HEK293 (cell line): ENCODE measurements around the gene ALAD.

Experiments used
- AEBP2 ChIP-seq: fragments of 450-650 bp; formaldehyde crosslinking; IDR thresholded peaks from 2 replicates; pipeline ENCODE4 v1.5.1; 2016; ENCODE audit warnings: missing biosample characterization, missing genetic modification characterization, borderline replicate concordance
- BCL11B ChIP-seq: fragments of 450-650 bp; formaldehyde crosslinking; IDR thresholded peaks from 2 replicates; pipeline ENCODE4 v1.5.1; 2016; ENCODE audit warnings: low read depth, missing biosample characterization, missing genetic modification characterization
- EGR2 ChIP-seq: fragments of 450-650 bp; formaldehyde crosslinking; IDR thresholded peaks from 2 replicates; pipeline ENCODE4 v1.5.1; 2016; ENCODE audit warnings: low read depth, missing biosample characterization, missing genetic modification characterization
- GLIS2 ChIP-seq: fragments of 450-650 bp; formaldehyde crosslinking; IDR thresholded peaks from 2 replicates; pipeline ENCODE4 v1.5.1; 2016; ENCODE audit warnings: missing biosample characterization, missing genetic modification characterization
- HIC1 ChIP-seq: fragments of 450-650 bp; formaldehyde crosslinking; IDR thresholded peaks from 2 replicates; pipeline ENCODE4 v1.5.1; 2016; ENCODE audit warnings: missing biosample characterization, missing genetic modification characterization
- IKZF3 ChIP-seq: fragments of 450-650 bp; IDR thresholded peaks from 2 replicates; pipeline ENCODE4 v1.5.0; 2018; ENCODE audit warnings: missing biosample characterization, mild to moderate bottlenecking, missing genetic modification characterization, moderate library complexity
- KLF8 ChIP-seq: fragments of 450-650 bp; formaldehyde crosslinking; IDR thresholded peaks from 2 replicates; pipeline ENCODE4 v1.5.1; 2016; ENCODE audit warnings: missing biosample characterization, missing genetic modification characterization
- RBAK ChIP-seq: fragments of 450-650 bp; formaldehyde crosslinking; IDR thresholded peaks from 2 replicates; pipeline ENCODE4 v1.5.1; 2016; ENCODE audit warnings: missing biosample characterization, missing genetic modification characterization
- SP2 ChIP-seq: fragments of 450-650 bp; formaldehyde crosslinking; IDR thresholded peaks from 2 replicates; pipeline ENCODE4 v1.5.1; 2016; ENCODE audit warnings: missing biosample characterization, missing genetic modification characterization
- YY1 ChIP-seq: fragments of 450-650 bp; formaldehyde crosslinking; IDR thresholded peaks from 2 replicates; pipeline ENCODE4 v1.5.1; 2018; ENCODE audit warnings: missing biosample characterization, missing genetic modification characterization
- ZBTB44 ChIP-seq: fragments of 450-650 bp; IDR thresholded peaks from 2 replicates; pipeline ENCODE4 v1.5.1; 2018; ENCODE audit warnings: missing biosample characterization, mild to moderate bottlenecking, missing genetic modification characterization
- ZFHX2 ChIP-seq: fragments of 450-650 bp; formaldehyde crosslinking; conservative IDR thresholded peaks from 2 replicates; pipeline ENCODE4 v1.5.1; 2016; ENCODE audit warnings: missing biosample characterization, missing genetic modification characterization
- ZNF132 ChIP-seq: fragments of 450-650 bp; formaldehyde crosslinking; IDR thresholded peaks from 2 replicates; pipeline ENCODE4 v1.5.1; 2017; ENCODE audit warnings: missing biosample characterization, missing genetic modification characterization, borderline replicate concordance
- ZNF157 ChIP-seq: fragments of 450-650 bp; formaldehyde crosslinking; IDR thresholded peaks from 2 replicates; pipeline ENCODE4 v1.5.1; 2016; ENCODE audit warnings: missing biosample characterization, missing genetic modification characterization
- ZNF175 ChIP-seq: fragments of 450-650 bp; formaldehyde crosslinking; IDR thresholded peaks from 2 replicates; pipeline ENCODE4 v1.5.1; 2016; ENCODE audit warnings: missing biosample characterization, missing genetic modification characterization
- ZNF211 ChIP-seq: fragments of 450-650 bp; formaldehyde crosslinking; IDR thresholded peaks from 2 replicates; pipeline ENCODE4 v1.5.1; 2016; ENCODE audit warnings: low read depth, missing biosample characterization, missing genetic modification characterization
- ZNF324 ChIP-seq: fragments of 450-650 bp; formaldehyde crosslinking; IDR thresholded peaks from 2 replicates; pipeline ENCODE4 v1.5.1; 2016; ENCODE audit warnings: missing biosample characterization, missing genetic modification characterization
- ZNF560 ChIP-seq: fragments of 450-650 bp; formaldehyde crosslinking; IDR thresholded peaks from 2 replicates; pipeline ENCODE4 v1.5.1; 2017; ENCODE audit warnings: missing biosample characterization, missing genetic modification characterization, borderline replicate concordance
- ZNF658 ChIP-seq: fragments of 450-650 bp; formaldehyde crosslinking; IDR thresholded peaks from 2 replicates; pipeline ENCODE4; 2016; ENCODE audit warnings: missing biosample characterization, missing genetic modification characterization
- ZNF664 ChIP-seq: fragments of 450-650 bp; formaldehyde crosslinking; IDR thresholded peaks from 2 replicates; pipeline ENCODE4 v1.5.1; 2016; ENCODE audit warnings: missing biosample characterization, missing genetic modification characterization
- ZNF776 ChIP-seq: fragments of 450-650 bp; formaldehyde crosslinking; IDR thresholded peaks from 2 replicates; pipeline ENCODE4 v1.5.0; 2017; ENCODE audit warnings: missing biosample characterization, missing genetic modification characterization, borderline replicate concordance
- ZNF777 ChIP-seq: fragments of 450-650 bp; formaldehyde crosslinking; IDR thresholded peaks from 2 replicates; pipeline ENCODE4 v1.5.1; 2017; ENCODE audit warnings: missing biosample characterization, missing genetic modification characterization, borderline replicate concordance
- ZNF785 ChIP-seq: fragments of 450-650 bp; formaldehyde crosslinking; IDR thresholded peaks from 2 replicates; pipeline ENCODE4 v1.5.1; 2016; ENCODE audit warnings: missing biosample characterization, missing genetic modification characterization
- TF ChIP-seq, protein P1 (sequence below): fragments of 450-650 bp; formaldehyde crosslinking; IDR thresholded peaks from 2 replicates; pipeline ENCODE4 v1.5.1; 2016; ENCODE audit warnings: missing biosample characterization, missing genetic modification characterization
- TF ChIP-seq, protein P2 (sequence below): fragments of 450-650 bp; formaldehyde crosslinking; IDR thresholded peaks from 2 replicates; pipeline ENCODE4 v1.5.1; 2016; ENCODE audit warnings: missing biosample characterization, missing genetic modification characterization
- TF ChIP-seq, protein P3 (sequence below): fragments of 450-650 bp; formaldehyde crosslinking; conservative IDR thresholded peaks from 2 replicates; pipeline ENCODE4 v1.5.1; 2016; ENCODE audit warnings: low read depth, missing biosample characterization, missing genetic modification characterization

Gene ALAD

GRCh38 chr9:113401027-113401792, at the start of gene ALAD (continued):
- TF ChIP-seq ZNF560 (tag by site-specific recombination), result no peak
- no peak for TF ChIP-seq ZNF324 (tag by site-specific recombination)
- TF ChIP-seq ZBTB44 (tag by site-specific recombination), result no peak
- no peak for TF ChIP-seq ZNF664 (tag by site-specific recombination)
- TF ChIP-seq ZNF785, result no peak
- no peak for TF ChIP-seq ZNF157 (tag by site-specific recombination)
- TF ChIP-seq GLIS2 (tag by site-specific recombination), result peak; percentile 99
- TF ChIP-seq ZNF776, result no peak
- no peak for TF ChIP-seq ZNF211 (tag by site-specific recombination)
- peak; percentile 82; the same call in 1 of the 2 replicates for TF ChIP-seq EGR2 (tag by site-specific recombination)
- TF ChIP-seq YY1 (tag by site-specific recombination), result no peak
- TF ChIP-seq, protein P1, sequence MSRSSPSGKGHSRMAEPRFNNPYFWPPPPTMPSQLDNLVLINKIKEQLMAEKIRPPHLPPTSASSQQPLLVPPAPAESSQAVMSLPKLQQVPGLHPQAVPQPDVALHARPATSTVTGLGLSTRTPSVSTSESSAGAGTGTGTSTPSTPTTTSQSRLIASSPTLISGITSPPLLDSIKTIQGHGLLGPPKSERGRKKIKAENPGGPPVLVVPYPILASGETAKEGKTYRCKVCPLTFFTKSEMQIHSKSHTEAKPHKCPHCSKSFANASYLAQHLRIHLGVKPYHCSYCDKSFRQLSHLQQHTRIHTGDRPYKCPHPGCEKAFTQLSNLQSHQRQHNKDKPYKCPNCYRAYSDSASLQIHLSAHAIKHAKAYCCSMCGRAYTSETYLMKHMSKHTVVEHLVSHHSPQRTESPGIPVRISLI (tag by site-specific recombination), result no peak
- TF ChIP-seq ZNF175 (tag by site-specific recombination), result no peak
- TF ChIP-seq ZFHX2 (tag by site-specific recombination), result peak; percentile 71
- no peak for TF ChIP-seq HIC1 (tag by site-specific recombination)
- TF ChIP-seq, protein P2, sequence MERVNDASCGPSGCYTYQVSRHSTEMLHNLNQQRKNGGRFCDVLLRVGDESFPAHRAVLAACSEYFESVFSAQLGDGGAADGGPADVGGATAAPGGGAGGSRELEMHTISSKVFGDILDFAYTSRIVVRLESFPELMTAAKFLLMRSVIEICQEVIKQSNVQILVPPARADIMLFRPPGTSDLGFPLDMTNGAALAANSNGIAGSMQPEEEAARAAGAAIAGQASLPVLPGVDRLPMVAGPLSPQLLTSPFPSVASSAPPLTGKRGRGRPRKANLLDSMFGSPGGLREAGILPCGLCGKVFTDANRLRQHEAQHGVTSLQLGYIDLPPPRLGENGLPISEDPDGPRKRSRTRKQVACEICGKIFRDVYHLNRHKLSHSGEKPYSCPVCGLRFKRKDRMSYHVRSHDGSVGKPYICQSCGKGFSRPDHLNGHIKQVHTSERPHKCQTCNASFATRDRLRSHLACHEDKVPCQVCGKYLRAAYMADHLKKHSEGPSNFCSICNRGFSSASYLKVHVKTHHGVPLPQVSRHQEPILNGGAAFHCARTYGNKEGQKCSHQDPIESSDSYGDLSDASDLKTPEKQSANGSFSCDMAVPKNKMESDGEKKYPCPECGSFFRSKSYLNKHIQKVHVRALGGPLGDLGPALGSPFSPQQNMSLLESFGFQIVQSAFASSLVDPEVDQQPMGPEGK (tag by site-specific recombination), result peak; percentile 99
- no peak for TF ChIP-seq ZNF658
- TF ChIP-seq KLF8 (tag by site-specific recombination), result peak; percentile 93
- no peak for TF ChIP-seq ZNF132 (tag by site-specific recombination)
- 0 out of 2 replicates have a peak, but pooled peaks have one; percentile 51 for TF ChIP-seq IKZF3
- no peak for TF ChIP-seq RBAK
- TF ChIP-seq, protein P3, sequence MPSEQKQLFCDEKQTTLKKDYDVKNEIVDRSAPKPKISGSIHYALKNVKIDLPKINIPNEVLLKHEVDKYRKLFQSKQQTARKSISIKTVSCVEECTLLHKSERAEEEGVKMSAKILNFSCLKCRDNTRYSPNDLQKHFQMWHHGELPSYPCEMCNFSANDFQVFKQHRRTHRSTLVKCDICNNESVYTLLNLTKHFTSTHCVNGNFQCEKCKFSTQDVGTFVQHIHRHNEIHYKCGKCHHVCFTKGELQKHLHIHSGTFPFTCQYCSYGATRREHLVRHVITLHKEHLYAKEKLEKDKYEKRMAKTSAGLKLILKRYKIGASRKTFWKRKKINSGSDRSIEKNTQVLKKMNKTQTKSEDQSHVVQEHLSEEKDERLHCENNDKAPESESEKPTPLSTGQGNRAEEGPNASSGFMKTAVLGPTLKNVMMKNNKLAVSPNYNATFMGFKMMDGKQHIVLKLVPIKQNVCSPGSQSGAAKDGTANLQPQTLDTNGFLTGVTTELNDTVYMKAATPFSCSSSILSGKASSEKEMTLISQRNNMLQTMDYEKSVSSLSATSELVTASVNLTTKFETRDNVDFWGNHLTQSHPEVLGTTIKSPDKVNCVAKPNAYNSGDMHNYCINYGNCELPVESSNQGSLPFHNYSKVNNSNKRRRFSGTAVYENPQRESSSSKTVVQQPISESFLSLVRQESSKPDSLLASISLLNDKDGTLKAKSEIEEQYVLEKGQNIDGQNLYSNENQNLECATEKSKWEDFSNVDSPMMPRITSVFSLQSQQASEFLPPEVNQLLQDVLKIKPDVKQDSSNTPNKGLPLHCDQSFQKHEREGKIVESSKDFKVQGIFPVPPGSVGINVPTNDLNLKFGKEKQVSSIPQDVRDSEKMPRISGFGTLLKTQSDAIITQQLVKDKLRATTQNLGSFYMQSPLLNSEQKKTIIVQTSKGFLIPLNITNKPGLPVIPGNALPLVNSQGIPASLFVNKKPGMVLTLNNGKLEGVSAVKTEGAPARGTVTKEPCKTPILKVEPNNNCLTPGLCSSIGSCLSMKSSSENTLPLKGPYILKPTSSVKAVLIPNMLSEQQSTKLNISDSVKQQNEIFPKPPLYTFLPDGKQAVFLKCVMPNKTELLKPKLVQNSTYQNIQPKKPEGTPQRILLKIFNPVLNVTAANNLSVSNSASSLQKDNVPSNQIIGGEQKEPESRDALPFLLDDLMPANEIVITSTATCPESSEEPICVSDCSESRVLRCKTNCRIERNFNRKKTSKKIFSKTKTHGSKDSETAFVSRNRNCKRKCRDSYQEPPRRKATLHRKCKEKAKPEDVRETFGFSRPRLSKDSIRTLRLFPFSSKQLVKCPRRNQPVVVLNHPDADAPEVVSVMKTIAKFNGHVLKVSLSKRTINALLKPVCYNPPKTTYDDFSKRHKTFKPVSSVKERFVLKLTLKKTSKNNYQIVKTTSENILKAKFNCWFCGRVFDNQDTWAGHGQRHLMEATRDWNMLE (tag by site-specific recombination), result no peak
- TF ChIP-seq AEBP2, result no peak
- TF ChIP-seq BCL11B (tag by site-specific recombination), result no peak
- TF ChIP-seq SP2, result peak; percentile 98
- peak; percentile 18; the same call in 1 of the 2 replicates for TF ChIP-seq ZNF777
